Measurements from ENCODE around the gene TECPR2.

Gene TECPR2

GRCh38 chr14:102498678-102499265 lies 136.0 kb downstream of the TECPR2 start (continued):
- TF ChIP-seq GLIS3 (CRISPR knock-in tag; IDR thresholded peaks at IDR 0.05) (no peak), RARB (CRISPR knock-in tag; IDR thresholded peaks at IDR 0.05) (no peak)

- TF ChIP-seq ZNF565 (CRISPR knock-in tag; conservative IDR thresholded peaks at IDR 0.05; ENCODE audit: low read depth) (no peak), BACH2 (CRISPR knock-in tag; IDR thresholded peaks at IDR 0.05; ENCODE audit: borderline replicate concordance) (no peak), SNAI2 (CRISPR knock-in tag; IDR thresholded peaks at IDR 0.05) (no peak), TSHZ2 (CRISPR knock-in tag; IDR thresholded peaks at IDR 0.05) (no peak), ESRRG (CRISPR knock-in tag; IDR thresholded peaks at IDR 0.05) (no peak), RARB (CRISPR knock-in tag; IDR thresholded peaks at IDR 0.05) (no peak), ZFP3 (CRISPR knock-in tag; IDR thresholded peaks at IDR 0.05) (no peak), ZNF70 (CRISPR knock-in tag; IDR thresholded peaks at IDR 0.05) (no peak), CREB5 (CRISPR knock-in tag; IDR thresholded peaks at IDR 0.05; ENCODE audit: low read depth) (no peak), ZFP30 (CRISPR knock-in tag; IDR thresholded peaks at IDR 0.05) (no peak), ARNTL (CRISPR knock-in tag; IDR thresholded peaks at IDR 0.05; ENCODE audit: borderline replicate concordance, low read depth) (no peak), TOX (CRISPR knock-in tag; IDR thresholded peaks at IDR 0.05; ENCODE audit: borderline replicate concordance) (no peak), OSR1 (CRISPR knock-in tag; IDR thresholded peaks at IDR 0.05) (no peak), CSRNP3 (CRISPR knock-in tag; IDR thresholded peaks at IDR 0.05) (no peak)
- ATAC-seq: no peak
Observed at GRCh38 chr14:102499401-102500157, 136.8 kb downstream of the TECPR2 start.

GRCh38 chr14:102500158-102500662 lies 137.5 kb downstream of the TECPR2 start:
- no peak for TF ChIP-seq BACH2 (CRISPR knock-in tag; IDR thresholded peaks at IDR 0.05; ENCODE audit: borderline replicate concordance)
- TF ChIP-seq TSHZ2 (CRISPR knock-in tag; IDR thresholded peaks at IDR 0.05): no peak
- TF ChIP-seq ZNF8 (CRISPR knock-in tag; IDR thresholded peaks at IDR 0.05): no peak
- no peak for TF ChIP-seq ESRRG (CRISPR knock-in tag; IDR thresholded peaks at IDR 0.05)
- TF ChIP-seq OSR1 (CRISPR knock-in tag; IDR thresholded peaks at IDR 0.05): no peak
- TF ChIP-seq CSRNP3 (CRISPR knock-in tag; IDR thresholded peaks at IDR 0.05): no peak
- no peak for TF ChIP-seq CSDC2 (CRISPR knock-in tag; IDR thresholded peaks at IDR 0.05)
- ATAC-seq: no peak

Measured in SK-N-SH treated with all-trans-retinoic acid at 6 μM for 48 hours (cell line).